Measurements from ENCODE around the gene IKZF1.

- no peak for TF ChIP-seq CTCF (conservative IDR thresholded peaks at IDR 0.05; ENCODE audit: low read length)
- TF ChIP-seq EZH2phosphoT487 (IDR thresholded peaks at IDR 0.05; ENCODE audit: borderline replicate concordance) = no peak
Observed at GRCh38 chr7:50347693-50348092, 43.2 kb downstream of the IKZF1 start.

Measured in Loucy (cell line).